HFFc6 (cell line): ENCODE data around the gene RALGPS2. TPM values are rescaled to one million over a fixed set of nuclear protein-coding genes. Genes with fewer than 3 reads are reported as not detected.

ENCODE experiments used
- DNase-seq: peaks from one replicate; pipeline ENCODE4 v3.0.0-alpha.2; 2018
- H3K27ac Mint-ChIP-seq: 2 replicates; pipeline ENCODE4 v1.8.0; 2020; ENCODE audit warnings: mild to moderate bottlenecking, mixed read lengths
- H3K27me3 Mint-ChIP-seq: 2 replicates; pipeline ENCODE4 v1.8.0; 2021; ENCODE audit warnings: mild to moderate bottlenecking, moderate library complexity, mixed read lengths; ENCODE audit not compliant: insufficient read depth
- H3K36me3 Mint-ChIP-seq: 2 replicates; pipeline ENCODE4 v1.8.0; 2021; ENCODE audit warnings: low read depth, mixed read lengths
- H3K4me1 Mint-ChIP-seq: 2 replicates; pipeline ENCODE4 v1.8.0; 2020; ENCODE audit warnings: low read depth, mixed read lengths
- H3K4me3 Mint-ChIP-seq: 2 replicates; pipeline ENCODE4 v1.8.0; 2020; ENCODE audit warnings: mild to moderate bottlenecking, moderate library complexity, mixed read lengths
- H3K9me3 Mint-ChIP-seq: 2 replicates; pipeline ENCODE4 v1.8.0; 2020; ENCODE audit warnings: mild to moderate bottlenecking, mixed read lengths
- CTCF ChIP-seq: fragments of 200-600 bp; sonication (generic); IDR thresholded peaks from 2 replicates; pipeline ENCODE4 v1.5.0; 2021; ENCODE audit warnings: antibody characterized with exemption, mild to moderate bottlenecking
- total RNA-seq, 6 experiments: library from RNA; stranded (reverse); fragmentation: NEBNext Ultra II Directional; extraction: Animal tissue kit (Norgen Biotek cat#: 25700); gene quantifications; 2 replicates in 1 of 6; 3 replicates in 5 of 6; pipeline ENCODE4 v1.2.3, GENCODE V29; 2021

Gene RALGPS2
- total RNA-seq, 6 experiments from 2014 or later: 41.5 to 59.2 (median 48.9) TPM

DNA sequence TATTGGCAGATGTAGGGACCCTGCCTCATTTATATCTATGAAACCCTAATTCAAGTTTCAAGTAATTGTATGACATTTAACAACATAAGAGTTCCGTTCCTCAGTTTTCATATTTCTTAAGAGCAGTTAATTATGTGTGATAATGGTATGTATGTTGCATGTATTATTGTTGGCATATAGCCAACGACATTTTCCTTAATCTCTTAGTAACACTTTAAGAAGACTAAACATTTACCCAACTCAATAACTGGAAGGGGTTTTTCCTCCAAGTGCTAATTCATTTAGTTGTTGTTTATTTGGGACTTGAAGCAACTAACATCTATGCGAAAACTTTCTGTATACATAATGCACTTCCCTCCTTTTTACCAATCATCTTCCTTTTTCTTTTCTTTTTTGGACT is 1.5 kb upstream of the RALGPS2 start:
- Mint-ChIP-seq H3K27me3 (no peaks in the 10 kb centered on the region; the same call in 1 of the 2 replicates), H3K36me3 (peaks cover 18% of the 10 kb centered on the region), H3K4me3 (no peak overlapping the region), H3K4me1 (peaks cover 50% of the 10 kb centered on the region), H3K27ac (no peak overlapping the region), H3K9me3 (no peaks in the 10 kb centered on the region)
- no peak for TF ChIP-seq CTCF
- no peak for DNase-seq

DNA sequence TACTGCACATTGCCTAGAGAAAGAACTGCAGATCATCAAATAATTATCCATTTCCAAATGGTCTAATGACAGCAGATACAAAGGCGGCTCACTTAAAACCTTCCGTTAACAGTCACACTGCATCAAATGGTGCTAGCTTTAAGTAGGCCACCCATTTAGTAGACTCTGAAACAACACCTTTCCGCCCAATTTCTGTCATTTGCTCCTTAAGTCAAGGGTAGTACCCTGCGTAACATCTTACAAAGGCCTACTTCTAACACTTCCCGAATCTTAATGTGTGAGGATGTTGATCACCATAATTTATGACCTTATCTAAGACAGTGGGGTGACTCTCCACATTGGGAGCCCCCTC is 692 bp upstream of the RALGPS2 start:
- Mint-ChIP-seq H3K36me3 (peaks cover 18% of the 10 kb centered on the region), H3K4me3 (peak overlapping the region; percentile 86), H3K4me1 (peaks cover 52% of the 10 kb centered on the region), H3K27me3 (no peaks in the 10 kb centered on the region; the same call in 1 of the 2 replicates), H3K9me3 (no peaks in the 10 kb centered on the region), H3K27ac (peak overlapping the region; percentile 20; the same call in 1 of the 2 replicates)
- DNase-seq: no peak
- no peak for TF ChIP-seq CTCF

DNA sequence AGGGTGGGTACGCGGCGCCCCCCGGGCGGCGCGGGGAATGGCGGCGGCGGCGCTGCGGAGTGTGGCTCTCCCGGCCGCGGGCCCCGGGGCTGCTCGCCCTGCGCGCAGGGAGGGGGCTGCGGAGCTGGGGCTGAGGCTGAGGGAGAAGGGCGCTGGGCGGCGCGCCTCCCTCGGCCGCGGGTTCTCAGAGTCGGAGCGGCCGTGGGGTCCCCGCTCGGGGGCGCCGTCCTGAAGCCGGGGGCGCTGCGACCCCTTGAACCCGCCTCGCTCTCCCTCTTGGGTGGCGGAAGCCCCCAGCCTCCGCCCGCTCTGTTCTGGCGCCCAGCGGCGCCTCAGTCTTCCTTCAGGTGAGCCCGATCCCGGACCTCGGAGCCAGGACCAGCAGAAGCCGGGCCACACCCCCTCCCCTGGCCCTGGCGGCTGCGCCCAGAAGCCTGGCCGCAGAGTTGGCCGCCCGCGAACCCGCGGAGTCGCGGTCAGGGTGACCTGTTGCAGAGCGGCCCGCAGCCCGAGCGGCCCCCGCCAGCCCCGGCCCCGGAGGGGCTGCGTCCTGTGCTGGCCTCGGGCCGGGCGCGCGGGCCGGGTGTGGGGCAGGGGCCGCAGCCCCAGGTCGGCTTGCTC is 532 bp downstream of the RALGPS2 start:
- Mint-ChIP-seq H3K4me1 (peaks cover 52% of the 10 kb centered on the region), H3K9me3 (no peaks in the 10 kb centered on the region), H3K27ac (peak overlapping the region; percentile 82), H3K36me3 (peaks cover 25% of the 10 kb centered on the region), H3K27me3 (no peaks in the 10 kb centered on the region; the same call in 1 of the 2 replicates), H3K4me3 (peak overlapping the region; percentile 93)
- no peak for DNase-seq
- TF ChIP-seq CTCF: peak; percentile 54; the same call in 1 of the 2 replicates

DNA sequence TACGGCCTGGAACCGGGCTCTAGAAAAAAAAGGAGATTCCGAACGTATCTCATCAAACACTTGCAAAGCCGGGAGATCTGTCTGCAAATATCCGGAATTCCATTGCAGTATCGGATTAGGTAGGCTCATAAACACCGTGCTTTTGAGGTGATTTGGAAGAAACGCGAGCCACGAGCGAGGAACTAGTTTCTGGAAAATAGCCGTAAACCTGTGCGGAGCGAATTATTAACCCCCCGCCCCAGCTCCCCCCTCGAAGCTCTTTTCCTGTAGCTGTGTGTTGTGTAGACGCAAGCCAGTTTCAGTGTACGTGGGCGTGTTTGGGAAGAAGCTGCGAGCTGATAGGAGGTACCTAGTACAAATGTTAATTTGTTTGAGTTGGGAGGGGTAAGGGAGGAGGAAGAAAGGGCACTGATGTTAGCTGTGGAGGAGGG is 1.1 kb downstream of the RALGPS2 start:
- H3K27ac Mint-ChIP-seq: peak overlapping the region; percentile 82
- H3K9me3 Mint-ChIP-seq: no peaks in the 10 kb centered on the region
- H3K4me1 Mint-ChIP-seq: peaks cover 52% of the 10 kb centered on the region
- H3K36me3 Mint-ChIP-seq: peaks cover 25% of the 10 kb centered on the region
- no peak for TF ChIP-seq CTCF
- H3K4me3 Mint-ChIP-seq: peak overlapping the region; percentile 93
- peak; percentile 66 for DNase-seq
- no peaks in the 10 kb centered on the region; the same call in 1 of the 2 replicates for H3K27me3 Mint-ChIP-seq

GRCh38 chr1:178726545-178726944 is 1.5 kb downstream of the RALGPS2 start:
- Mint-ChIP-seq H3K9me3 (peaks cover 2% of the 10 kb centered on the region; the same call in 1 of the 2 replicates), H3K4me3 (peak overlapping the region; percentile 93), H3K27me3 (no peaks in the 10 kb centered on the region; the same call in 1 of the 2 replicates), H3K4me1 (peaks cover 53% of the 10 kb centered on the region), H3K27ac (peak overlapping the region; percentile 82), H3K36me3 (peaks cover 27% of the 10 kb centered on the region)
- TF ChIP-seq CTCF: no peak
- no peak for DNase-seq
